ENCODE results near the gene FBXL14. TPM values are rescaled to one million over a fixed set of nuclear protein-coding genes. Genes with fewer than 3 reads are reported as not detected.

FBXL14 gene
- total and polyA plus RNA-seq, 9 of the 15 experiments (the other 6 are each of a cell fraction or from before 2014, with no cell fraction given), result 0.13 to 9.8 (median 3.3) TPM

DNA sequence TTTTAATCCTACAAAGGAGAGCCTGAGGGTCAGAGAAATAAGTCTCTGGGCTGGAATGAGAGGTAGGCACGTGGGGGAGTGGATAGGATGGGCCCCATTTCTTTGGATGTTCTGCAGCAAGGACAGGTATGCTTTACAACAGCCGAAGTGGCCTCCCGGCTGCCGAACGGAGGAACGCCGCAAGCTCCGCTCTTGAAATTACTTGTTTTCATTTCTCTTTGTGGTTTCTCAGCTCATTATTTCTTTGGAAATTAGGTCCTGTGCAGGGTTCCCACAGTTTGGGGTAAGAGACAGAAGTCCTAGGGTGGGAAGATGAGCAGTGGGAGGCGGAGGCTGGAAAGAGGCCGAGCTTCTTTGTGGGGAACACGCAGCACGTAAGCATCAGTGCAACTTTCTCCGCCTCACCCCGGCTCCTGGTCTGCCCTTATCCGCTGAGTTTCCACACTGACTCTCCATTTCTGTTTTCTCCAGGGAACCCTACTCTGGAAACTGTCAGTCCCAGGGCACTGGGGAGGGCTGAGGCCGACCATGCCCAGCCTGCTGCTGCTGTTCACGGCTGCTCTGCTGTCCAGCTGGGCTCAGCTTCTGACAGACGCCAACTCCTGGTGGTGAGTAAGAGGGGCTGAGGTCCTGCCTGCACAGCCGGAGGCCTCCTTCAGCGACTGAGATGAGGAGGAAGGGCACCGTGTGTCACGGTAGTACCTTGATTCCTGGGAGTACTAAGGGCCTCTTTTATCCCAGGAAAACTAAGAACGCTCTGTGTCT is 36.6 kb upstream of the FBXL14 start:
- ChIA-PET POLR2A (interaction anchor here (0.8 to 0.9 kb wide), 2 partner anchors 14 to 25 kb away, joined by 3 read pairs; no protein-coding TSS in a partner anchor), CTCF (ENCODE audit: low intra/inter-chr PET ratio) (no interaction called here)
- no peak overlapping the region for H2AFZ ChIP-seq (ENCODE audit: low read depth, low read length)
- H3K4me3 ChIP-seq, result no peak overlapping the region
- H3K9me3 ChIP-seq (replicated peaks; ENCODE audit: control insufficient read depth, insufficient read depth, low read depth, low read length), result no peaks in the 10 kb centered on the region
- no peaks in the 10 kb centered on the region for H3K27me3 ChIP-seq (ENCODE audit: control insufficient read depth in 2 of 2, insufficient read depth in 2 of 2, low read length in 2 of 2)
- FAIRE-seq (no peak), DNase-seq (ENCODE audit: extremely low read depth in 1 of 4, low spot score in 3 of 4) (no peak), ATAC-seq (no peak)
- H3K36me3 ChIP-seq (ENCODE audit: control insufficient read depth, insufficient read depth, low read length), result no peaks in the 10 kb centered on the region
- in situ Hi-C loops (cut with MboI) (no loop called here), intact Hi-C loops (cut with micrococcal nuclease) (no loop called here)
- no peak overlapping the region for H3K4me2 ChIP-seq (ENCODE audit: insufficient read depth, low read length)
- H3K9ac ChIP-seq (ENCODE audit: insufficient read depth in 1 of 2, low read depth in 2 of 2, low read length in 2 of 2), result 0 out of 4 replicates have a peak overlapping the region, but pooled peaks of 1 of the 2 experiments have one; percentile 17
- H4K20me1 ChIP-seq (replicated peaks; ENCODE audit: control insufficient read depth, insufficient read depth, low read length), result no peaks in the 10 kb centered on the region
- H3K4me1 ChIP-seq (replicated peaks in 1 of 2; ENCODE audit: control insufficient read depth in 2 of 2, insufficient read depth in 2 of 2, low read length in 2 of 2), result peaks cover 2 to 17% of the 10 kb centered on the region in 2 experiments; a peak in 3 of 5 replicates
- no peak overlapping the region for H3K27ac ChIP-seq (ENCODE audit: extremely low read depth, low read depth, low read length)
- no TSS peak for BruUV-seq (replicated peaks)
- H3K79me2 ChIP-seq (ENCODE audit: control insufficient read depth, insufficient read depth, low read length), result no peaks in the 10 kb centered on the region
- no peaks in the 10 kb centered on the region for H3K9me1 ChIP-seq (ENCODE audit: control insufficient read depth, insufficient read depth, low read length)
- no peak for TF ChIP-seq RFX5 (IDR thresholded peaks at IDR 0.05; ENCODE audit: low read depth, low read length)
- no peak for TF ChIP-seq ZNF407 (IDR thresholded peaks at IDR 0.05; ENCODE audit: low read depth)
- TF ChIP-seq MCM5 (IDR thresholded peaks at IDR 0.05; ENCODE audit: low read depth), result no peak
- TF ChIP-seq CBFA2T3 (IDR thresholded peaks at IDR 0.05), result no peak
- no peak for TF ChIP-seq KLF6 (CRISPR knock-in tag; IDR thresholded peaks at IDR 0.05; ENCODE audit: borderline replicate concordance)
- no peak for TF ChIP-seq MAFG (tag; conservative IDR thresholded peaks at IDR 0.05)
- WGBS (ENCODE audit: insufficient coverage, low coverage, missing lambda C conversion rate), result 80% methylated on average over 20 of the region's 23 CpGs
